Measurements from ENCODE around the gene TUBA1C. TPM values are rescaled to one million over a fixed set of nuclear protein-coding genes. Genes with fewer than 3 reads are reported as not detected.

TUBA1C gene
- total and polyA plus RNA-seq, 2 of the 8 experiments (the other 6 are each of a cell fraction or from before 2014, with no cell fraction given): 504 to 3,101 TPM

DNA sequence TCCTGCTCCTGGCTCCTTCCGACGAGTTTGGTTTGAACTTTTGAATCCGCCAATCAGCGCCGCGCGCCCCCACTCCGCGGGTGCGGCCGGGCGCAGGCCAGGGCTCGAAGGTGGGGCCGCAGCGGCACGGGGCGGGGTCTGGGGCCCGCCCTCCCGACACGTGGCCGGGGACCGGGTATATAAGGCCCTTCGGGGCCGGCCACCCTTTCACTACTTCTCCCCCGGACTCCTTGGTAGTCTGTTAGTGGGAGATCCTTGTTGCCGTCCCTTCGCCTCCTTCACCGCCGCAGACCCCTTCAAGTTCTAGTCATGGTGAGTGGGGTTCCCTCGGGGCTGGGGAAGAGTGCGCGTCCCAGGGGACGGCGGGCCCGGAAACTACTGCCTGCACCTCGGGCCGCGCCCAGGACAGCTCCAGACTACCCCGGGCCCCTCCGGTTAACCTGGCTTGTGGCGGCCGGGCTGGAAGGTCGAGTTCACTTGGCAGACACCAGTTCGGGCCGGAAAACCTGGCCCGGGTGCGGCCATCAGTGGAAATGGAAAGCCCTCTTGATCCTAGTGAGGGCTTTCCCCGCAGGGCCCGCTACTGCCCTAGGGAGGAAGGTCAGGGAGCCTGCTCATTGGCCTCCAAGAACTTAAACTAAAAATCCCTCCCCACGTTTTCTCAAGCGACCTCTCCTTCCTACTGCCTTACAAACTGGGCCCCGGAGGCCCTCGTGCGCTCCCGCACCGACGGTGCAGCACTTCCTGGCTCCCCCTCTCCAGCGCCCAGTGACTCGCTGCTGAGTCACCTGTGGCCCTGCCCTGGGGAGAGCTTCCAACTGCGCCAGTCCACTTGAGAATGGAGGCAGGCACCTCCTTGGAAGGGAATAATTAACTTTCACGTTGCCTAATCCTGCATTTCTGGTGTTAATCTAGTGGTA is at the start of gene TUBA1C (continued):
- TF ChIP-seq, protein P1, sequence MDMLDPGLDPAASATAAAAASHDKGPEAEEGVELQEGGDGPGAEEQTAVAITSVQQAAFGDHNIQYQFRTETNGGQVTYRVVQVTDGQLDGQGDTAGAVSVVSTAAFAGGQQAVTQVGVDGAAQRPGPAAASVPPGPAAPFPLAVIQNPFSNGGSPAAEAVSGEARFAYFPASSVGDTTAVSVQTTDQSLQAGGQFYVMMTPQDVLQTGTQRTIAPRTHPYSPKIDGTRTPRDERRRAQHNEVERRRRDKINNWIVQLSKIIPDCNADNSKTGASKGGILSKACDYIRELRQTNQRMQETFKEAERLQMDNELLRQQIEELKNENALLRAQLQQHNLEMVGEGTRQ (IDR thresholded peaks at IDR 0.05; ENCODE audit: low read length): peak; percentile 90
- peak; percentile 97 for TF ChIP-seq POLR2AphosphoS5 (IDR thresholded peaks at IDR 0.05; ENCODE audit: low read depth, low read length)
- TF ChIP-seq, protein P2, sequence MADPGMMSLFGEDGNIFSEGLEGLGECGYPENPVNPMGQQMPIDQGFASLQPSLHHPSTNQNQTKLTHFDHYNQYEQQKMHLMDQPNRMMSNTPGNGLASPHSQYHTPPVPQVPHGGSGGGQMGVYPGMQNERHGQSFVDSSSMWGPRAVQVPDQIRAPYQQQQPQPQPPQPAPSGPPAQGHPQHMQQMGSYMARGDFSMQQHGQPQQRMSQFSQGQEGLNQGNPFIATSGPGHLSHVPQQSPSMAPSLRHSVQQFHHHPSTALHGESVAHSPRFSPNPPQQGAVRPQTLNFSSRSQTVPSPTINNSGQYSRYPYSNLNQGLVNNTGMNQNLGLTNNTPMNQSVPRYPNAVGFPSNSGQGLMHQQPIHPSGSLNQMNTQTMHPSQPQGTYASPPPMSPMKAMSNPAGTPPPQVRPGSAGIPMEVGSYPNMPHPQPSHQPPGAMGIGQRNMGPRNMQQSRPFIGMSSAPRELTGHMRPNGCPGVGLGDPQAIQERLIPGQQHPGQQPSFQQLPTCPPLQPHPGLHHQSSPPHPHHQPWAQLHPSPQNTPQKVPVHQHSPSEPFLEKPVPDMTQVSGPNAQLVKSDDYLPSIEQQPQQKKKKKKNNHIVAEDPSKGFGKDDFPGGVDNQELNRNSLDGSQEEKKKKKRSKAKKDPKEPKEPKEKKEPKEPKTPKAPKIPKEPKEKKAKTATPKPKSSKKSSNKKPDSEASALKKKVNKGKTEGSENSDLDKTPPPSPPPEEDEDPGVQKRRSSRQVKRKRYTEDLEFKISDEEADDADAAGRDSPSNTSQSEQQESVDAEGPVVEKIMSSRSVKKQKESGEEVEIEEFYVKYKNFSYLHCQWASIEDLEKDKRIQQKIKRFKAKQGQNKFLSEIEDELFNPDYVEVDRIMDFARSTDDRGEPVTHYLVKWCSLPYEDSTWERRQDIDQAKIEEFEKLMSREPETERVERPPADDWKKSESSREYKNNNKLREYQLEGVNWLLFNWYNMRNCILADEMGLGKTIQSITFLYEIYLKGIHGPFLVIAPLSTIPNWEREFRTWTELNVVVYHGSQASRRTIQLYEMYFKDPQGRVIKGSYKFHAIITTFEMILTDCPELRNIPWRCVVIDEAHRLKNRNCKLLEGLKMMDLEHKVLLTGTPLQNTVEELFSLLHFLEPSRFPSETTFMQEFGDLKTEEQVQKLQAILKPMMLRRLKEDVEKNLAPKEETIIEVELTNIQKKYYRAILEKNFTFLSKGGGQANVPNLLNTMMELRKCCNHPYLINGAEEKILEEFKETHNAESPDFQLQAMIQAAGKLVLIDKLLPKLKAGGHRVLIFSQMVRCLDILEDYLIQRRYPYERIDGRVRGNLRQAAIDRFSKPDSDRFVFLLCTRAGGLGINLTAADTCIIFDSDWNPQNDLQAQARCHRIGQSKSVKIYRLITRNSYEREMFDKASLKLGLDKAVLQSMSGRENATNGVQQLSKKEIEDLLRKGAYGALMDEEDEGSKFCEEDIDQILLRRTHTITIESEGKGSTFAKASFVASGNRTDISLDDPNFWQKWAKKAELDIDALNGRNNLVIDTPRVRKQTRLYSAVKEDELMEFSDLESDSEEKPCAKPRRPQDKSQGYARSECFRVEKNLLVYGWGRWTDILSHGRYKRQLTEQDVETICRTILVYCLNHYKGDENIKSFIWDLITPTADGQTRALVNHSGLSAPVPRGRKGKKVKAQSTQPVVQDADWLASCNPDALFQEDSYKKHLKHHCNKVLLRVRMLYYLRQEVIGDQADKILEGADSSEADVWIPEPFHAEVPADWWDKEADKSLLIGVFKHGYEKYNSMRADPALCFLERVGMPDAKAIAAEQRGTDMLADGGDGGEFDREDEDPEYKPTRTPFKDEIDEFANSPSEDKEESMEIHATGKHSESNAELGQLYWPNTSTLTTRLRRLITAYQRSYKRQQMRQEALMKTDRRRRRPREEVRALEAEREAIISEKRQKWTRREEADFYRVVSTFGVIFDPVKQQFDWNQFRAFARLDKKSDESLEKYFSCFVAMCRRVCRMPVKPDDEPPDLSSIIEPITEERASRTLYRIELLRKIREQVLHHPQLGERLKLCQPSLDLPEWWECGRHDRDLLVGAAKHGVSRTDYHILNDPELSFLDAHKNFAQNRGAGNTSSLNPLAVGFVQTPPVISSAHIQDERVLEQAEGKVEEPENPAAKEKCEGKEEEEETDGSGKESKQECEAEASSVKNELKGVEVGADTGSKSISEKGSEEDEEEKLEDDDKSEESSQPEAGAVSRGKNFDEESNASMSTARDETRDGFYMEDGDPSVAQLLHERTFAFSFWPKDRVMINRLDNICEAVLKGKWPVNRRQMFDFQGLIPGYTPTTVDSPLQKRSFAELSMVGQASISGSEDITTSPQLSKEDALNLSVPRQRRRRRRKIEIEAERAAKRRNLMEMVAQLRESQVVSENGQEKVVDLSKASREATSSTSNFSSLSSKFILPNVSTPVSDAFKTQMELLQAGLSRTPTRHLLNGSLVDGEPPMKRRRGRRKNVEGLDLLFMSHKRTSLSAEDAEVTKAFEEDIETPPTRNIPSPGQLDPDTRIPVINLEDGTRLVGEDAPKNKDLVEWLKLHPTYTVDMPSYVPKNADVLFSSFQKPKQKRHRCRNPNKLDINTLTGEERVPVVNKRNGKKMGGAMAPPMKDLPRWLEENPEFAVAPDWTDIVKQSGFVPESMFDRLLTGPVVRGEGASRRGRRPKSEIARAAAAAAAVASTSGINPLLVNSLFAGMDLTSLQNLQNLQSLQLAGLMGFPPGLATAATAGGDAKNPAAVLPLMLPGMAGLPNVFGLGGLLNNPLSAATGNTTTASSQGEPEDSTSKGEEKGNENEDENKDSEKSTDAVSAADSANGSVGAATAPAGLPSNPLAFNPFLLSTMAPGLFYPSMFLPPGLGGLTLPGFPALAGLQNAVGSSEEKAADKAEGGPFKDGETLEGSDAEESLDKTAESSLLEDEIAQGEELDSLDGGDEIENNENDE (IDR thresholded peaks at IDR 0.05; ENCODE audit: insufficient replicate concordance, low read length): no peak
- TF ChIP-seq ASH2L (IDR thresholded peaks at IDR 0.05; ENCODE audit: low read length): peak; percentile 9
- no peak for TF ChIP-seq SIX5 (IDR thresholded peaks at IDR 0.05; ENCODE audit: low read depth, low read length)
- no peak for TF ChIP-seq SP2 (IDR thresholded peaks at IDR 0.05; ENCODE audit: low read length)
- TF ChIP-seq KDM1A (IDR thresholded peaks at IDR 0.05; ENCODE audit: borderline replicate concordance, low read length): no peak; the same call in 1 of the 2 replicates
- TF ChIP-seq PHF8 (conservative IDR thresholded peaks at IDR 0.05; ENCODE audit: low read depth, low read length): peak; percentile 87

Data from H1 (cell line).